ENCODE measurements around the gene PPIB.

GRCh38 chr15:64107337-64107736, 55.5 kb downstream of the PPIB start:
- no peak for TF ChIP-seq CTCF (conservative IDR thresholded peaks at IDR 0.05; ENCODE audit: low read depth, low read length)
- no peak for TF ChIP-seq EZH2 (IDR thresholded peaks at IDR 0.05; ENCODE audit: low read length, unreplicated experiment)
- TF ChIP-seq EZH2phosphoT487 (IDR thresholded peaks at IDR 0.05; ENCODE audit: borderline replicate concordance, low read length) = no peak

All from PC-3 (cell line).